Measurements from ENCODE around the gene SP3.

The SP3 gene

GRCh38 chr2:173996766-173997165 is 31.6 kb upstream of the SP3 start:
- no peak for DNase-seq

- DNase-seq = no peak
Measured at GRCh38 chr2:173993459-173993858, 28.3 kb upstream of the SP3 start.

GRCh38 chr2:173991856-173992588 is 26.8 kb upstream of the SP3 start:
- no peak for DNase-seq

DNA sequence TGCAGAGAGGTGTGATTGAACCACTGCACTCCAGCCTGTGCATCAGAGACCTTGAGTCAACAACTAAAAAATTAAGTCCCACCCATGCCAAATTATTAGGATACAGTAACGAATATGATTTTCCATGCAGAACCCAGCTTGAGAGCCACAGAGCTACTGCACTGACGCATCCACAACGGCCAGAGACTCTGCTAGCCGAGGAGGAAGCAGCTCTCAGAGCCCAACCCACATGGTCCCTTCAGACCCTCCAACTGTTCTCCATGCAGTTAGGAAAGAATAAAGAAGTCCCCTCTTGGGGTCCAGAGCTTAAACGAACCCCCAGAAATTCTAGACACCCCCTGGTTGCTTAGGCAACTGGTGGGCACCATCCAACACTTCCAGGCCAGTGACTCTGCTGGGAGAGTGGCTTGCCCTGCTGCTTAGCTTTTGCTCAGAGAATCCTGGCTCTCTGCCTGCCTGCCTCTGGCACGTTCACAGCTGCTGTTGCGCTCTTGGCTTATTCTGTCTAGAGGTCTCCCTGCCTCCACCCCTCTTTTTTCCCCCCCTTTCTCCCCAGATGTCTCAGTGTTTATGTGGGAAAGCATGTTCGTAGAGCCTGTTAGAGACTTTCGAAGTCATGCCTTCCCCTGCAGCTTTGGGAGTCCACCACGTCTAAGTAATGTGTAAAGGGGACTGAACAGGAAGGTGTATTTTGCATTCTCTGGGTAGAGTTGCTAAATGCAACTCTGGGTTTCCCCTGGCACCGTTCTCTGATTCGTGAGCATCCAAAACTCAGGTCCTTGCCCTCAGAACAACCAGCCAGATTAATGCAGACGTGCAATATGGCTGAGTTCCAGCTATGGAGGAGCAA is 26.0 kb upstream of the SP3 start:
- DNase-seq = no peak

DNA sequence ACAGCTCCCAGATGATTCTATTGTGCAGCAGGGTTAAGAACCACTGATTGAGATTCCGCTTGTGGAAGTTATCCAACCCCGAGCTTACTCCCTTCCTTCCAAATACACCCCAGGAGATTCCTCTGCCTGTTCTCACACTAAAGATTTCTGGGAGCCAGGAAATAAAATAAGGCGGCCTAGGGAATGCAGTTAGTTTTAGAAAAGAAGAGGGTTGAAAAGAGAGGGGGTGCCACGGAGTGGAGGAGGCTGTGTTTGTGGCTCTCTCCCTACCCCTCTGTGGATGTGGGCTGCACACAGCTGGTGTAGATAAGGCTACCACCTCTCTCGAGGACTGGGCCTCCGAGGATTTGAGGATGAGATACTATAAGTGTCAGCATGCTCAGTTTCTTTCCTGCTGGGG is 25.1 kb upstream of the SP3 start:
- no peak for DNase-seq

GRCh38 chr2:173989884-173990215 is 24.7 kb upstream of the SP3 start:
- DNase-seq = no peak

DNA sequence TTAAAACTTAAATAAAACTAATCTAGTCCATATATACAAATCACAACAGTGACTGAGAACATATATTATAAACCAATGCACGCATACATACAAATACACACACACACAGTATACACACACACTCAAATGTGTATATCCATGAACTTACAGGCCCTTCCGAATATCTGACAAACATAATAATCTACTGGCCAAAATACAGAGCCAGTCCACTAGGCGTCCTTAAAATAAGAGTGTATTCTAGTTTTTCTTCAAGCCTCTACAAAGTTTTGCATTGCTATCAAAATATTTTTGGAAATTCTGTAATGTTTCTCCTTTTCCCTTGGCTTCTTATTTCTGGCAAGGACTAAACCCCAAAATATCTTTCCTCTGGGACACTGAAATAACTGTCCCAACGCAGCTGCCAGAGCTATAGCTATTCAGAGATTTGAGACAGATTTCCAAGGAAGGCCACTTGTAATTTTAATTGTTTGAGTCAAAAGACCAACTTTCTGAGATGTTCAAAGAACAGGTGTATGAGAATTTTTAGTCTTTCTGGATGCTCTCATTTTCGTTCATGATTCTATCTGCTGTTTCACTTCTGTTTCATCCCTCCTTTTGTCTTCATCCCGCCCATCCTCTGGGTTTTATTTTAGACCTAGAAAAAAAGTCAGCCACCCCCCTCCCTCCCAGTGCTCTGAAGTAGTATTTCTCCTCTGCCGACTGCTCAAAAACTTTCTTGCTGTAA is 24.1 kb upstream of the SP3 start:
- no peak for DNase-seq

GRCh38 chr2:173986805-173987204 is 21.6 kb upstream of the SP3 start:
- DNase-seq = no peak

DNA sequence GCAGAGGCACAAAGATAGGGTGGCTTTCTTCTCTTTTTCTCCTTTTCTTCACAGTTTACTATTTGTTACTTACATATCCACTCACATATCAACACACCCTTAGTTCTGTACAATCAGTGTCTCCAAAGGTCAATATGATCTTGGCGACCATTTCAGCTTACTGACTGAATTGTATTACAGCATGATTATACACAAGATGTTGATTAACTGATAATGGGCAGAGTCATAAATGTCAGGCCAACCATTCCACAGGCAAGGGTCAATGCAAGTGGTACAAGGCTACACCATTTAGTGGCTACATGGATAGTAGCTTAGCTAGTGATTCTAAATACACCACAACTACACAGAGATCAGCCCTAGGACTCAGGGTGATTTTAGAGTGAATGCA is 20.4 kb upstream of the SP3 start:
- DNase-seq = no peak

- DNase-seq = no peak
Measured at GRCh38 chr2:173984866-173985604, 19.9 kb upstream of the SP3 start.

GRCh38 chr2:173983391-173983871 is 18.3 kb upstream of the SP3 start:
- DNase-seq = no peak

DNA sequence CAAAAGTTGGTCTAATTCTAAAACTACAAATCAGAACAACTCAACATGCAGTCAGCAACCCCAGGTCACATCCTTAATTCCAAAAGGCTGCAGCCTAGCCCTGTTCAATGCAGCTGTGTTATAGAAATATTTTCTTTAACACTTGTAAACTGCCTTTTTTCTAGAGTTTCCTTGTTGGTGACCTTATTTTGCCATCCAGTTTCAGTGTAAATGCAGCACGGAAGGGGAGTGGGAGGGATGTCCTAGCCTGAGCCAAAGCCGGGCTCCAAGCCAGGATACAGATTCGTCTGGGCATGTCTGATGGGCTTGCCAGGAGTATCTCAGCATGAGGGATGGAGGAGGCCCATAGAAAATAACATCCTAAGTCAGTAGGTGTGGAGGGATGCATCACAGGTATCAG is 17.7 kb upstream of the SP3 start:
- DNase-seq = no peak

GRCh38 chr2:173982182-173982714 is 17.1 kb upstream of the SP3 start:
- DNase-seq = no peak

DNA sequence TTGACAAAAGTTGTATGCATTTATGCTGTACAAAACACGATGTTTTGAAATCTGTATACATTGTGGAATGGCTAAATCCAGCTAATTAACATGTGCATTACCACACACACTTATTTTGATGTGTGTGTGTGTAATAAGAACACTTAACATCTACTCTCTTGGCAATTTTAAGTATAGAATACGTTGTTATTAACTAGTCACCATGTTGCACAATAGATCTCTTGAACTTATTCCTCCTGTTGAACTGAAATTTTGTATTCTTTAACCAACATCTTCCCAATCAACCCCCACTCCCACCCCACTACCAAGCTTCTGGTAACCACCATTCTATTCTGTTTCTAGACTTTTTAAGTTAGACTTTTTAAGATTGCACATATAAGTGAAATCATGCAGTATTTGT is 16.3 kb upstream of the SP3 start:
- no peak for DNase-seq

- DNase-seq = no peak
Measured at GRCh38 chr2:173979751-173980351, 14.7 kb upstream of the SP3 start.

DNA sequence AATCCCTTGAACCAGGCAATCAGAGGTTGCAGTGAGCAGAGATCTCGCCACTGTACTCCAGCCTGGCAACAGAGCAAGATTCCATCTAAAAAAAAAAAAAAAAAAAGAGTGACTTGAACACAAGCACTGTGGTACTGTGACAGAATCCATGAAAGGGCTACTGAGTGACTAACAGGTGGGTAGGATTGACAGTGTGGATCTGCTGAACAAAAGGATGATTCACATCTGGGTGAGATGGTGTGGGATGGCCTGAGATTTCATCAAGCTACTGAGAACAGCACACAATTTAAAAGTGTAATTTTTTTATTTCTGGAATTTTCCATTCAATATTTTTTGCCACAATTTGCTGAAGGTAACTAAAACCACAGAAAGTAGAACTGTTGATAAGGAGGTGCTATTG is 13.3 kb upstream of the SP3 start:
- DNase-seq = peak in 1 of 2 donors; percentile 28

DNA sequence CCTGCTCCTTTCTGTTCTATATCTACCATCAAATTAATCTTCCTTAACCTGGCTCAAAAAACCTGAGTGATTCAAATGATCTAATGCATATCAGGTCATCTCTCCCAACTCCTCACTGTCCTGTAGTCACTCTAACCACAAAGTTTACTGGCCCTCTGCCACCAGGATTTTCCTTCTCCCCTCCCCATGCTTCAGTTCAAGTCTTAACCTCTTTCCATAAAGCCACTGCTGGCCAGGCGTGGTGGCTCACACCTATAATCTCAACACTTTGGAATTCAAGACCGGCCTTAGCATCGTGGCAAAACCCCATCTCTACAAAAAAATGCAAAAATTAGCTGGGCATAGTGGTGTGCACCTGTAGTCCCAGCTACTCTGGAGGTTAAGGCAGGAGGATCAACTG is 7.5 kb upstream of the SP3 start:
- no peak for DNase-seq

GRCh38 chr2:173972165-173972564 is 7.0 kb upstream of the SP3 start:
- DNase-seq = no peak

DNA sequence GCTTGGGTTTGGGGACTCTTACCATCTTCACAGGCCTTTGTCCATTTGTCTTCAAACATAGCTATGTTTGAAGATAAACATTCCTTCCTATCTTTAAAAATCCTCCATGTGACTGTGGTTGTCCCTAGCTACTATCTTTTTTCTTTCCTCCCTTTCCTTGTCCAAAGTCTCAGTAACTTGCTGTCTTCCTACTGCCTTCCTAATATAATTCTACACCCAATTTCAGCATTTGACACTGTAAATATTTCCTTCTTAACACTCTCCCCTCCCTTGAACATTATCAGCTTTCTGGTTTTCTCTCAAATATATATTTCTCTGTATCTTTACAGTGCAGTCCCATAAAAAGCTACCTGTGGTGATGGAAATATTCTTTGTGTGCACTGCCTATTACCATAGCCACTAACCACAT is 5.3 kb upstream of the SP3 start:
- DNase-seq = no peak

GRCh38 chr2:173969886-173970285 is 4.7 kb upstream of the SP3 start:
- no peak for DNase-seq

DNA sequence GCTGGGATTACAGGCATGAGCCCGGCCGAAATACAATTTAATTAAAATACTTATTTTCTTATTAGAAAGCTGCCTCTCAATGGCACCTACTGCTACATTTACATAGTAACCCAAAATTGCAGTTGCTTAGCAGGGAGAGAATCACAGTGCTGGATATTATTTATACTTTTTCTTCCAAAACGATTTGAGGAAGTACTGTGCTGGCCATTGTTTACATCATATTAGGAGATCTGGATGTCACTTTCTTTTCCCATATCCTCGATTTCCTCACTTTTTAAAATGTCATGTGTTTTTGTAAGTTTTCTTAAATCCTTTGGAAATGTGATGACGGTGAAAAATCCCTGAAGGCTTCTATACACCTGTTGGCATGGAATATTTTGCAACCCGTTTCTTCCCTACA is 3.4 kb upstream of the SP3 start:
- no peak for DNase-seq

Measured in stimulated activated CD4-positive, alpha-beta T cell treated with anti-CD3 and anti-CD28 coated beads, Interleukin-2, amount 100 ng/mL, for 24 hours (primary cell).